ENCODE data around the gene UFD1. TPM values are rescaled to one million over a fixed set of nuclear protein-coding genes. Genes with fewer than 3 reads are reported as not detected.
"Not testable (repeated sequence)": the region's sequence is repeated elsewhere in the genome, so short reads cannot be mapped to it uniquely, and the experiment has no call there.

Gene UFD1
- total RNA-seq, 1 donor from 2014 or later: 37.7 TPM

- Histone ChIP-seq H3F3A (ENCODE audit: low read depth) (peaks cover 10% of the 10 kb centered on the region), H3K4me1 (peaks cover 8% of the 10 kb centered on the region), H3K4me2 (no peak overlapping the region), H4K20me1 (ENCODE audit: low read depth) (peaks cover 71% of the 10 kb centered on the region), H3K9me3 (ENCODE audit: low read depth) (no peaks in the 10 kb centered on the region), H3K27me3 (no peaks in the 10 kb centered on the region), H3K4me3 (no peak overlapping the region), H2AFZ (replicated peaks) (no peak overlapping the region), H3K27ac (no peak overlapping the region), H3K79me2 (ENCODE audit: low read depth) (peaks cover 80% of the 10 kb centered on the region), H3K36me3 (no peaks in the 10 kb centered on the region), H3K9ac (no peak overlapping the region)
- Mint-ChIP-seq H3K4me3 (no peak overlapping the region), H3K4me1 (peaks cover 20% of the 10 kb centered on the region), H3K9me3 (no peaks in the 10 kb centered on the region), H3K27ac (no peak overlapping the region), H3K36me3 (peaks cover 31% of the 10 kb centered on the region), H3K27me3 (ENCODE audit: insufficient read depth, low read depth) (peaks cover 6% of the 10 kb centered on the region)
- DNase-seq (ENCODE audit: low spot score): no peak
- TF ChIP-seq EZH2phosphoT487 (IDR thresholded peaks at IDR 0.05): no peak
- no peak for TF ChIP-seq CTCF (IDR thresholded peaks at IDR 0.05)
- no peak for TF ChIP-seq EZH2 (IDR thresholded peaks at IDR 0.05)
Observed at GRCh38 chr22:19442166-19442565, 36.8 kb downstream of the UFD1 start.

DNA sequence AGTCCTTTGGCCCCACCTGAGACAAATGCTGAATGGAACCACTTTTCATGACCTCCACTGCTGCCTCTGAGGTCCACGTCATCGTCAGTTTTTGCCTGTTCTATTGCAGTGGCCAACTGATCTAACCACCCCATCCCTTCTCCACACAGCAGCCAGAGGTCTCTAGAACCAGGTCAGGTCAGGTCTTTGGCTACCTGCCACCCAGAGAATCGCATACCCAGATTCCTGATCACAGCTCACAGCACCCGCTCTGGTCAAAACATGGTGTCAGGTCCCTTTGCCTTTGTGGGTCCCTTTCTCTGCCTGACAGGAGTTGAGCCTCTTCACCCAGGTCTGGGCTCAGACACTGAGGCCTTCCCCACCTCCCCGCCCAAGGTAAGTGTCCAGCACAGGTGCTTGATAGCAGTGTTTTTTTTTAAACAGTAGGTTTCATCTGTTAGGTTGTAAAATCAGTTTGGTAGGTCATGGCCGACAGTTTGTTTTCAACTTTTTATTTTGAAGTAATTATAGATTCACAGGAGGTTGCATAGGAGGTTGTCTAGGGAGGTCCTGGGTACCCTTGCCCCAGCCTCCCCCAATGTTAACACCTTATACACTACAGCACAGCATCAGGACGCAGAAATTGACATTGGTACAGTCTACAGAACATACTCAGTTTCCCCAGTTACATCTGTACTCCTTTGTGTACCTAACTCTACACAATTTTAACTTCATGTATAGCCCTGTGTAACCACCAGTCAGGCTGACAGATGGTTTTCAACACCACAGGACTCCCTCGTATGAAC lies 38.4 kb downstream of the UFD1 start:
- Mint-ChIP-seq H3K27me3 (ENCODE audit: insufficient read depth, low read depth) (peaks cover 7% of the 10 kb centered on the region), H3K4me1 (peaks cover 10% of the 10 kb centered on the region), H3K36me3 (peaks cover 29% of the 10 kb centered on the region), H3K9me3 (no peaks in the 10 kb centered on the region), H3K27ac (no peak overlapping the region), H3K4me3 (no peak overlapping the region)
- Histone ChIP-seq H3K27ac (no peak overlapping the region), H3K9me3 (ENCODE audit: low read depth) (no peaks in the 10 kb centered on the region), H2AFZ (replicated peaks) (no peak overlapping the region), H3K79me2 (ENCODE audit: low read depth) (peaks cover 65% of the 10 kb centered on the region), H3K36me3 (no peaks in the 10 kb centered on the region), H3K4me3 (no peak overlapping the region), H3K27me3 (no peaks in the 10 kb centered on the region), H3K9ac (no peak overlapping the region), H3F3A (ENCODE audit: low read depth) (no peaks in the 10 kb centered on the region), H3K4me2 (no peak overlapping the region), H3K4me1 (no peaks in the 10 kb centered on the region), H4K20me1 (ENCODE audit: low read depth) (peaks cover 58% of the 10 kb centered on the region)
- DNase-seq (ENCODE audit: low spot score): no peak
- TF ChIP-seq EZH2 (IDR thresholded peaks at IDR 0.05) (no peak), CTCF (IDR thresholded peaks at IDR 0.05) (no peak)

DNA sequence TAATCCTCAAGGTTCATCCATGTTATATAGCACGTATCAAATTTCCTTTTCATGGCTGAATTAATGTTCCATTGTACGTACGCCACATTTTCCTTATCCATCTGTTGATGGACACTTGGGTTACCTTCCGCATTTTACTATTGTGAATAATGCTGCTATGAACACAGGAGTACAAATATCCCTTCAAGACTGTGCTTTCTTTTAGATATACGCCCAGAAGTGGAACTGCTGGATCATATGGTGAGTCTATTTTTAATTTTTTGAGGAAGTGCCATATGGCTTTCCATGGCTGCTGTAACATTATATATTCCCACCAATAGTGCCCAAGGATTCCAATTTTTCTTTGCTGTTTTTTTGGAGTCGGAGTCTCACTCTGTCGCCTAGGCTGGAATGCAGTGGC lies 40.7 kb downstream of the UFD1 start:
- H3K9ac ChIP-seq: no peak overlapping the region
- H3K4me3 Mint-ChIP-seq: no peak overlapping the region
- no peak overlapping the region for H3K27ac Mint-ChIP-seq
- H3F3A ChIP-seq (ENCODE audit: low read depth): peaks cover 7% of the 10 kb centered on the region
- no peaks in the 10 kb centered on the region for H3K9me3 ChIP-seq (ENCODE audit: low read depth)
- H3K36me3 Mint-ChIP-seq: peaks cover 23% of the 10 kb centered on the region
- H3K4me1 ChIP-seq: peaks cover 2% of the 10 kb centered on the region
- TF ChIP-seq EZH2phosphoT487 (IDR thresholded peaks at IDR 0.05): no peak
- no peak for TF ChIP-seq EZH2 (IDR thresholded peaks at IDR 0.05)
- H3K4me1 Mint-ChIP-seq: peaks cover 4% of the 10 kb centered on the region
- H4K20me1 ChIP-seq (ENCODE audit: low read depth): peaks cover 36% of the 10 kb centered on the region
- no peaks in the 10 kb centered on the region for H3K27me3 ChIP-seq
- no peaks in the 10 kb centered on the region for H3K9me3 Mint-ChIP-seq
- no peaks in the 10 kb centered on the region for H3K36me3 ChIP-seq
- no peak overlapping the region for H3K4me2 ChIP-seq
- peaks cover 5% of the 10 kb centered on the region for H3K27me3 Mint-ChIP-seq (ENCODE audit: insufficient read depth, low read depth)
- DNase-seq (ENCODE audit: low spot score): no peak
- H3K79me2 ChIP-seq (ENCODE audit: low read depth): peaks cover 42% of the 10 kb centered on the region
- H2AFZ ChIP-seq (replicated peaks): no peak overlapping the region
- H3K27ac ChIP-seq: no peak overlapping the region
- no peak overlapping the region for H3K4me3 ChIP-seq

DNA sequence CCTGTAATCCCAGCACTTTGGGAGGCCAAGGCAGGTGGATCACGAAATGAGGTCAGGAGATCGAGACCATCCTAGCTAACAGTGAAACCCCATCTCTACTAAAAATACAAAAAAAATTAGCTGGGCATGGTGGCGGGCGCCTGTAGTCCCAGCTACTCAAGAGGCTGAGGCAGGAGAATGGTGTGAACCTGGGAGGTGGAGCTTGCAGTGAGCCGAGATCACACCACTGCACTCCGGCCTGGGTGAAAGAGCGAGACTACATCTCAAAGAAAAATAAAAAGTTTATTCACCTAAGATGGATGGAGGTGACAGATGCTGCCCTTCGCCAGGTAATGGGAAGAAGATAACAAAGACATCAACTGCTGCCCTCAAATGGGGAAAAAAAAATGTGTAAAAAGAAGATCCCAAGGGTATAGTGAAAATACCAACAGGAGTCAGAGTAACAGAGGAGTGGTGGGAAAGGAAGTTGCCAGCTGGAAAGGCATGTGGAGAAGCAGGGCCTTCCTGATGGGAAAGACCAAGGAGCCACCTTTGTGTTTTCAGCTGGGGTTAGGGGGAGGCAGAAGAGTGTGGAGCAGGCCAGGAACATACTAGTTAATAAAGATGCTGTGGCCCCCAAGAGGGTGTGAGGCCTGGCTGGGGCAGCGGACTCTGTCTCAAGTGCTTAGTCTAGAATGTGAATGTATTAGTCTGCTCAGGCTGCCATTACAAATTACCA lies 42.4 kb downstream of the UFD1 start:
- H3K27ac Mint-ChIP-seq; H3K9me3 ChIP-seq (ENCODE audit: low read depth); H3K4me2 ChIP-seq; H3K4me3 Mint-ChIP-seq; H3K27me3 ChIP-seq; H2AFZ ChIP-seq (replicated peaks); DNase-seq (ENCODE audit: low spot score); H3K9ac ChIP-seq; H3K4me1 ChIP-seq; H3K27me3 Mint-ChIP-seq (ENCODE audit: insufficient read depth, low read depth); H3K36me3 ChIP-seq; H3K4me3 ChIP-seq; H3K27ac ChIP-seq; H3K9me3 Mint-ChIP-seq: not testable (repeated sequence)
- H3F3A ChIP-seq (ENCODE audit: low read depth): peaks cover 22% of the 10 kb centered on the region
- peaks cover 12% of the 10 kb centered on the region for H3K4me1 Mint-ChIP-seq
- H3K36me3 Mint-ChIP-seq: peaks cover 20% of the 10 kb centered on the region
- H3K79me2 ChIP-seq (ENCODE audit: low read depth): peaks cover 31% of the 10 kb centered on the region
- peaks cover 19% of the 10 kb centered on the region for H4K20me1 ChIP-seq (ENCODE audit: low read depth)
